Measurements from ENCODE around the gene REELD1. TPM values are rescaled to one million over a fixed set of nuclear protein-coding genes. Genes with fewer than 3 reads are reported as not detected.

REELD1 gene
- total and polyA plus RNA-seq, 2 donors (not counting 3 experiments of a cell fraction or from before 2014, with no cell fraction given): not detected

GRCh38 chr4:146190456-146190855 lies 23.9 kb upstream of the REELD1 start:
- H4K20me1 ChIP-seq (replicated peaks; ENCODE audit: control insufficient read depth, extremely low read depth, insufficient read depth, low read length): no peaks in the 10 kb centered on the region
- dilution Hi-C loops (cut with MboI; ENCODE audit: extremely low pct_ligation_motif_present, low sequenced_read_pairs): no loop called here
- H3K4me2 ChIP-seq (ENCODE audit: insufficient read depth, low read length): no peak overlapping the region
- peaks cover 9 to 17% of the 10 kb centered on the region in 2 experiments for H3K36me3 ChIP-seq (ENCODE audit: control insufficient read depth in 2 of 2, extremely low read depth in 1 of 2, insufficient read depth in 2 of 2, low read length in 2 of 2)
- intact Hi-C loops (cut with micrococcal nuclease): no loop called here
- H3K9ac ChIP-seq (replicated peaks; ENCODE audit: extremely low read depth, insufficient read depth, low read length): no peak overlapping the region
- no peak overlapping the region for H3K27ac ChIP-seq (ENCODE audit: insufficient read depth, low read depth, low read length)
- CTCF ChIA-PET: no interaction called here
- H3K27me3 ChIP-seq (ENCODE audit: control insufficient read depth in 2 of 2, insufficient read depth in 2 of 2, low read length in 2 of 2): no peaks in the 10 kb centered on the region
- BruUV-seq (replicated peaks): no TSS peak
- no peaks in the 10 kb centered on the region for H3K79me2 ChIP-seq (ENCODE audit: control insufficient read depth, insufficient read depth, low read length)
- FAIRE-seq: no peak
- no peaks in the 10 kb centered on the region for H3K9me3 ChIP-seq (replicated peaks; ENCODE audit: control insufficient read depth, insufficient read depth, low read length)
- no peak overlapping the region for H2AFZ ChIP-seq (ENCODE audit: low read depth, low read length)
- TF ChIP-seq MAX (IDR thresholded peaks at IDR 0.05; ENCODE audit: insufficient read depth, insufficient read length): no peak
- POLR2A ChIA-PET: no interaction called here
- no peak for DNase-seq (ENCODE audit: low read depth, low spot score)
- no peaks in the 10 kb centered on the region for H3K9me1 ChIP-seq (replicated peaks; ENCODE audit: control insufficient read depth, extremely low read depth, insufficient read depth, low read length)
- H3K4me1 ChIP-seq (ENCODE audit: control insufficient read depth, extremely low read depth, insufficient read depth, low read length): no peaks in the 10 kb centered on the region
- no peak overlapping the region for H3K4me3 ChIP-seq (replicated peaks in 1 of 3; ENCODE audit: insufficient read depth in 1 of 3, low read depth in 1 of 3, low read length in 3 of 3)

GRCh38 chr4:146191766-146192458 lies 22.4 kb upstream of the REELD1 start:
- Histone ChIP-seq H3K9ac (replicated peaks; ENCODE audit: extremely low read depth, insufficient read depth, low read length) (no peak overlapping the region), H4K20me1 (replicated peaks; ENCODE audit: control insufficient read depth, extremely low read depth, insufficient read depth, low read length) (no peaks in the 10 kb centered on the region), H3K4me3 (replicated peaks in 1 of 3; ENCODE audit: insufficient read depth in 1 of 3, low read depth in 1 of 3, low read length in 3 of 3) (no peak overlapping the region), H3K4me2 (ENCODE audit: insufficient read depth, low read length) (no peak overlapping the region), H3K27ac (ENCODE audit: insufficient read depth, low read depth, low read length) (no peak overlapping the region), H3K4me1 (ENCODE audit: control insufficient read depth, extremely low read depth, insufficient read depth, low read length) (no peaks in the 10 kb centered on the region), H2AFZ (ENCODE audit: low read depth, low read length) (no peak overlapping the region), H3K79me2 (ENCODE audit: control insufficient read depth, insufficient read depth, low read length) (no peaks in the 10 kb centered on the region), H3K27me3 (ENCODE audit: control insufficient read depth in 2 of 2, insufficient read depth in 2 of 2, low read length in 2 of 2) (no peaks in the 10 kb centered on the region), H3K36me3 (ENCODE audit: control insufficient read depth in 2 of 2, extremely low read depth in 1 of 2, insufficient read depth in 2 of 2, low read length in 2 of 2) (peaks cover 9 to 15% of the 10 kb centered on the region in 2 experiments), H3K9me1 (replicated peaks; ENCODE audit: control insufficient read depth, extremely low read depth, insufficient read depth, low read length) (no peaks in the 10 kb centered on the region), H3K9me3 (replicated peaks; ENCODE audit: control insufficient read depth, insufficient read depth, low read length) (no peaks in the 10 kb centered on the region)
- dilution Hi-C loops (cut with MboI; ENCODE audit: extremely low pct_ligation_motif_present, low sequenced_read_pairs): no loop called here
- no peak for TF ChIP-seq GATA2 (IDR thresholded peaks at IDR 0.05; ENCODE audit: insufficient read depth, insufficient read length, low read depth, low read length)
- no peak for TF ChIP-seq MAX (IDR thresholded peaks at IDR 0.05; ENCODE audit: insufficient read depth, insufficient read length)
- no peak for TF ChIP-seq MYC (IDR thresholded peaks at IDR 0.05; ENCODE audit: low read depth, low read length)
- TF ChIP-seq FOS (IDR thresholded peaks at IDR 0.05; ENCODE audit: borderline replicate concordance, insufficient read depth, low read length): no peak
- no peak for TF ChIP-seq EZH2 (IDR thresholded peaks at IDR 0.05; ENCODE audit: borderline replicate concordance, low read depth, low read length, severe bottlenecking)
- no peak for TF ChIP-seq POLR2AphosphoS5 (IDR thresholded peaks at IDR 0.05; ENCODE audit: insufficient read depth, low read depth, low read length)
- no peak for TF ChIP-seq POLR2A (IDR thresholded peaks at IDR 0.05; ENCODE audit: low read depth, low read length)
- no peak for TF ChIP-seq CTCF (IDR thresholded peaks at IDR 0.05; ENCODE audit: extremely low read depth in 1 of 2, insufficient read depth in 1 of 2, low read depth in 1 of 2, low read length in 2 of 2)
- no peak for TF ChIP-seq JUN (IDR thresholded peaks at IDR 0.05; ENCODE audit: borderline replicate concordance, insufficient read depth, insufficient read length, low read depth)
- CTCF ChIA-PET: no interaction called here
- FAIRE-seq: no peak
- POLR2A ChIA-PET: no interaction called here
- intact Hi-C loops (cut with micrococcal nuclease): no loop called here
- DNase-seq (ENCODE audit: low read depth, low spot score): no peak
- BruUV-seq (replicated peaks): no TSS peak

All from endothelial cell of umbilical vein (primary cell).